ENCODE measurements around the gene CREBBP. TPM values are rescaled to one million over a fixed set of nuclear protein-coding genes. Genes with fewer than 3 reads are reported as not detected.

Gene CREBBP
- polyA plus RNA-seq, 2 of the 4 experiments (the other 2 are of a cell fraction), result 8.0 to 13.4 TPM

GRCh38 chr16:3695610-3696369 lies 184.7 kb downstream of the CREBBP start:
- DNase-seq (ENCODE audit: low read depth in 1 of 2, low spot score in 1 of 2) (no peak), ATAC-seq (peak; percentile 18 to 47), FAIRE-seq (no peak)
- Histone ChIP-seq H3K9me3 (no peaks in the 10 kb centered on the region), H3K4me1 (peaks cover 18% of the 10 kb centered on the region), H3K27ac (peak overlapping the region in 1 of 2 experiments; percentile 58; a peak in 2 of 6 replicates), H3K4me3 (no peak overlapping the region), H3K4me2 (peak overlapping the region; percentile 30; the same call in 2 of the 3 replicates)
- TF ChIP-seq EP300 (IDR thresholded peaks at IDR 0.05) (no peak), ZNF302 (CRISPR knock-in tag; IDR thresholded peaks at IDR 0.05) (no peak), E2F6 (IDR thresholded peaks at IDR 0.05; ENCODE audit: borderline replicate concordance, low read depth) (no peak), HES2 (IDR thresholded peaks at IDR 0.05) (no peak), NPAS2 (CRISPR knock-in tag; IDR thresholded peaks at IDR 0.05; ENCODE audit: borderline replicate concordance) (no peak), ATOH8 (CRISPR knock-in tag; IDR thresholded peaks at IDR 0.05; ENCODE audit: low read depth) (no peak), USF2 (IDR thresholded peaks at IDR 0.05) (no peak), JUN (IDR thresholded peaks at IDR 0.05) (no peak), HOXB5 (CRISPR knock-in tag; IDR thresholded peaks at IDR 0.05) (no peak), BCL3 (IDR thresholded peaks at IDR 0.05) (no peak), PHF8 (IDR thresholded peaks at IDR 0.05; ENCODE audit: borderline replicate concordance, low read depth) (no peak), POLR2AphosphoS2 (conservative IDR thresholded peaks at IDR 0.05; ENCODE audit: low read length) (no peak), CHD4 (IDR thresholded peaks at IDR 0.05; ENCODE audit: borderline replicate concordance) (no peak), MAZ (IDR thresholded peaks at IDR 0.05; ENCODE audit: borderline replicate concordance, low read depth, low read length) (no peak), CBX8 (IDR thresholded peaks at IDR 0.05) (no peak), HDAC2 (IDR thresholded peaks at IDR 0.05) (no peak), RARB (CRISPR knock-in tag; IDR thresholded peaks at IDR 0.05) (no peak), RAD21 (conservative IDR thresholded peaks at IDR 0.05 in 1 of 2, IDR thresholded peaks at IDR 0.05 in 1 of 2) (no peak)
- CTCF ChIA-PET, result interaction anchor here (1.1 to 1.6 kb wide), 5 partner anchors 9 to 558 kb away, joined by 3 to 6 read pairs (median 3); no protein-coding TSS in a partner anchor
- WGBS (ENCODE audit: missing lambda C conversion rate), result 81% methylated on average over 19 of the region's 19 CpGs
- POLR2A ChIA-PET, result interaction anchor here (0.8 kb wide), 1 partner anchor 22 kb away, joined by 7 read pairs; the partner anchor contains the start of gene TRAP1

- Histone ChIP-seq H3K9me3 (no peaks in the 10 kb centered on the region), H3K4me1 (peaks cover 24% of the 10 kb centered on the region), H3K4me2 (no peak overlapping the region), H3K27ac (no peak overlapping the region), H3K4me3 (no peak overlapping the region)
- DNase-seq (ENCODE audit: low read depth in 1 of 2, low spot score in 1 of 2) (no peak), ATAC-seq (no peak), FAIRE-seq (no peak)
- ChIA-PET POLR2A (no interaction called here), CTCF (interaction anchor here (0.6 to 1.3 kb wide), 4 partner anchors 20 to 245 kb away, joined by 3 to 6 read pairs (median 3); partner anchors contain the start of gene TRAP1)
- 93% methylated on average over 9 of the region's 9 CpGs for WGBS (ENCODE audit: missing lambda C conversion rate)
- TF ChIP-seq E2F6 (IDR thresholded peaks at IDR 0.05; ENCODE audit: borderline replicate concordance, low read depth) (no peak), POLR2AphosphoS2 (conservative IDR thresholded peaks at IDR 0.05; ENCODE audit: low read length) (no peak), FOSB (CRISPR knock-in tag; IDR thresholded peaks at IDR 0.05) (no peak), EP300 (IDR thresholded peaks at IDR 0.05) (no peak), CHD4 (IDR thresholded peaks at IDR 0.05; ENCODE audit: borderline replicate concordance) (no peak)
Observed at GRCh38 chr16:3694051-3694450, 186.5 kb downstream of the CREBBP start.

Measured in A549 (cell line).